H9 (cell line): Measurements from ENCODE around the gene GRIK1. TPM values are rescaled to one million over a fixed set of nuclear protein-coding genes. Genes with fewer than 3 reads are reported as not detected.

Experiments used
- DNase-seq: peaks from one replicate; pipeline ENCODE4 v3.0.0-alpha.2; 2017
- H2AFZ ChIP-seq: one replicate; pipeline ENCODE4 v1.6.1; 2013; ENCODE audit warnings: mild to moderate bottlenecking, low read length, control low read depth, moderate library complexity
- H2AK5ac ChIP-seq: 2 replicates; pipeline ENCODE4 v1.6.1; 2013; ENCODE audit warnings: low read length, control low read depth, mixed read lengths; ENCODE audit not compliant: insufficient read length
- H2BK120ac ChIP-seq: one replicate; pipeline ENCODE4 v1.6.1; 2013; ENCODE audit warnings: low read depth, mild to moderate bottlenecking, low read length, control low read depth, inconsistent platforms; ENCODE audit not compliant: poor library complexity, severe bottlenecking
- H2BK12ac ChIP-seq: 2 replicates; pipeline ENCODE4 v1.6.1; 2013; ENCODE audit warnings: low read length, control low read depth, mixed read lengths, low read depth; ENCODE audit not compliant: insufficient read length
- H2BK15ac ChIP-seq: 2 replicates; pipeline ENCODE4 v1.6.1; 2013; ENCODE audit warnings: low read depth, low read length, control low read depth
- H2BK20ac ChIP-seq: one replicate; pipeline ENCODE4 v1.6.1; 2013; ENCODE audit warnings: low read depth, mild to moderate bottlenecking, low read length, control low read depth, inconsistent platforms; ENCODE audit not compliant: poor library complexity, severe bottlenecking
- H2BK5ac ChIP-seq: 2 replicates; pipeline ENCODE4 v1.6.1; 2013; ENCODE audit warnings: low read length, control low read depth, mixed read lengths; ENCODE audit not compliant: insufficient read length
- H3K14ac ChIP-seq: 2 replicates; pipeline ENCODE4 v1.6.1; 2013; ENCODE audit warnings: low read length, control low read depth; ENCODE audit not compliant: insufficient read depth
- H3K18ac ChIP-seq: 2 replicates; pipeline ENCODE4 v1.6.1; 2013; ENCODE audit warnings: low read depth, mild to moderate bottlenecking, mixed read lengths, low read length, control low read depth; ENCODE audit not compliant: insufficient read length
- H3K23ac ChIP-seq: 2 replicates; pipeline ENCODE4 v1.6.1; 2013; ENCODE audit warnings: low read length, control low read depth, mixed read lengths, low read depth; ENCODE audit not compliant: insufficient read length
- H3K23me2 ChIP-seq: 2 replicates; pipeline ENCODE4 v1.6.1; 2013; ENCODE audit warnings: low read depth, mild to moderate bottlenecking, mixed read lengths, low read length, control low read depth; ENCODE audit not compliant: insufficient read length, poor library complexity, severe bottlenecking
- H3K27ac ChIP-seq: 2 replicates; pipeline ENCODE4 v1.5.1; 2013; ENCODE audit warnings: low read length, control low read depth, mixed read lengths, low read depth; ENCODE audit not compliant: insufficient read length
- H3K27me3 ChIP-seq: 2 replicates; pipeline ENCODE4 v1.6.1; 2013; ENCODE audit warnings: low read length, control low read depth, inconsistent platforms; ENCODE audit not compliant: insufficient read depth
- H3K4ac ChIP-seq: 2 replicates; pipeline ENCODE4 v1.6.1; 2013; ENCODE audit warnings: low read depth, mild to moderate bottlenecking, control low read depth, inconsistent platforms, low read length, moderate library complexity
- H3K4me1 ChIP-seq: 2 replicates; pipeline ENCODE4 v1.6.1; 2013; ENCODE audit warnings: low read length, control low read depth, inconsistent platforms; ENCODE audit not compliant: insufficient read depth
- H3K4me2 ChIP-seq: 2 replicates; pipeline ENCODE4 v1.6.1; 2013; ENCODE audit warnings: low read length, control low read depth, mixed read lengths; ENCODE audit not compliant: insufficient read length, insufficient read depth
- H3K56ac ChIP-seq: 2 replicates; pipeline ENCODE4 v1.6.1; 2013; ENCODE audit warnings: low read depth, mild to moderate bottlenecking, mixed read lengths, low read length, control low read depth; ENCODE audit not compliant: insufficient read length
- H3K79me1 ChIP-seq: 2 replicates; pipeline ENCODE4 v1.6.1; 2013; ENCODE audit warnings: low read depth, mild to moderate bottlenecking, moderate library complexity, low read length, control low read depth, inconsistent platforms; ENCODE audit not compliant: insufficient read depth, poor library complexity, severe bottlenecking
- H3K79me2 ChIP-seq: 2 replicates; pipeline ENCODE4 v1.6.1; 2013; ENCODE audit warnings: low read length, control low read depth, inconsistent platforms; ENCODE audit not compliant: insufficient read depth
- H3K9ac ChIP-seq: 2 replicates; pipeline ENCODE4 v1.6.1; 2013; ENCODE audit warnings: low read length, control low read depth, mixed read lengths; ENCODE audit not compliant: insufficient read length; ENCODE audit errors: extremely low read depth
- H3K9me3 ChIP-seq: one replicate; pipeline ENCODE4 v1.6.1; 2013; ENCODE audit warnings: low read depth, low read length, inconsistent platforms; ENCODE audit not compliant: control insufficient read depth
- H3T11ph ChIP-seq: one replicate; pipeline ENCODE4 v1.6.1; 2013; ENCODE audit warnings: mild to moderate bottlenecking, low read length, control low read depth, inconsistent platforms
- H4K20me1 ChIP-seq: one replicate; pipeline ENCODE4 v1.6.1; 2013; ENCODE audit not compliant: control insufficient read depth, insufficient read length, insufficient read depth
- H4K5ac ChIP-seq: 2 replicates; pipeline ENCODE4 v1.6.1; 2013; ENCODE audit warnings: low read depth, mild to moderate bottlenecking, mixed read lengths, low read length, control low read depth; ENCODE audit not compliant: insufficient read length
- H4K8ac ChIP-seq: replicated peaks from 2 replicates; pipeline ENCODE4 v1.6.1; 2013; ENCODE audit warnings: low read length, control low read depth, mixed read lengths, low read depth; ENCODE audit not compliant: insufficient read length
- H4K91ac ChIP-seq: 2 replicates; pipeline ENCODE4 v1.6.1; 2013; ENCODE audit warnings: low read depth, mild to moderate bottlenecking, moderate library complexity, mixed read lengths, low read length, control low read depth; ENCODE audit not compliant: insufficient read length
- H3K27ac Mint-ChIP-seq, 3 experiments: 2 replicates in 2 of 3; 3 replicates in 1 of 3; pipeline ENCODE4 v1.8.0; 2020 to 2021; ENCODE audit warnings: mixed read lengths in 3 of 3, mild to moderate bottlenecking in 1 of 3, moderate library complexity in 1 of 3
- H3K27me3 Mint-ChIP-seq: 2 replicates; pipeline ENCODE4 v1.8.0; 2021; ENCODE audit warnings: low read depth, mild to moderate bottlenecking, moderate library complexity, mixed read lengths
- H3K36me3 Mint-ChIP-seq, 3 experiments: 2 replicates in 2 of 3; 3 replicates in 1 of 3; pipeline ENCODE4 v1.8.0; 2020 to 2021; ENCODE audit warnings: low read depth in 3 of 3, mixed read lengths in 3 of 3; ENCODE audit not compliant: insufficient read depth in 1 of 3
- H3K4me1 Mint-ChIP-seq, 2 experiments: 2 replicates each; pipeline ENCODE4 v1.8.0; 2020; ENCODE audit warnings: mixed read lengths in 2 of 2
- H3K4me3 Mint-ChIP-seq, 2 experiments: 2 replicates in 1 of 2; 3 replicates in 1 of 2; pipeline ENCODE4 v1.8.0; 2020 to 2021; ENCODE audit warnings: mild to moderate bottlenecking in 2 of 2, mixed read lengths in 2 of 2, moderate library complexity in 1 of 2
- H3K9me3 Mint-ChIP-seq, 2 experiments: 2 replicates in 1 of 2; 3 replicates in 1 of 2; pipeline ENCODE4 v1.8.0; 2020; ENCODE audit warnings: mild to moderate bottlenecking in 2 of 2, mixed read lengths in 2 of 2, moderate library complexity in 1 of 2
- WGBS: extraction: QIAGEN DNeasy Blood & Tissue Kit; methylation state at CpG from one replicate; pipeline ENCODE4 v1.1.7; 2013; ENCODE audit warnings: missing lambda C conversion rate, low lambda C conversion rate, mixed read lengths; ENCODE audit not compliant: insufficient read length; ENCODE audit errors: extremely low coverage; 5-methylcytosine and 5-hydroxymethylcytosine counted together
- total RNA-seq: library from RNA; stranded (reverse); gene quantifications from 2 replicates; pipeline ENCODE4 v1.2.1, GENCODE V29; 2021
- TF ChIP-seq, protein P1 (sequence below): fragments of 200-600 bp; sonication (generic); conservative IDR thresholded peaks from 3 replicates; pipeline ENCODE4 v1.8.0; 2021; ENCODE audit warnings: antibody characterized with exemption, mild to moderate bottlenecking

The GRIK1 gene
- total RNA-seq, 1 experiment from 2014 or later = not detected

DNA sequence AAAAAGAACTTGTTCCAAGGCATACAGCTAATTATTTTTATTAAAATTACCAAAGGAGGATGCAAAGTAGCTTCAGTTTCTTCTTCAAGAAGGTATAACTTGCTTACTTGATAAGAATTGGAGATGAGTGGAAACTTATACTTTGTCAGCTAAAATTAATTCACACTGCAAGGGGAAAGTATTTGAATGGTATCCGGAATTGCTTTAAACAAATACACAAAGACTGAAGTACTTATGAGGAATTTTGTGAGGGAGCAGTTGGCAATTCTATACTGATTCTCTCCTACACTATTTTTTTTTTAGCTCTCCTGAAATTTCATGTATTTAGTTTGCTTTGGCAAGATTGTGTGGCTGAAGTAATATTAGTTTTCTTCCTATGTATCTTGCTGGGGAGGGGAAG, 39.2 kb upstream of the GRIK1 start:
- no peak overlapping the region for H2BK20ac ChIP-seq
- H2BK12ac ChIP-seq = no peak overlapping the region
- H4K91ac ChIP-seq = no peak overlapping the region
- H3K4me1 ChIP-seq = no peaks in the 10 kb centered on the region
- no peak overlapping the region for H2AK5ac ChIP-seq
- no peaks in the 10 kb centered on the region for H3K79me2 ChIP-seq
- no peak overlapping the region for H3K23ac ChIP-seq
- H2AFZ ChIP-seq = no peak overlapping the region
- Mint-ChIP-seq H3K9me3 (no peaks in the 10 kb centered on the region), H3K36me3 (no peaks in the 10 kb centered on the region), H3K4me1 (no peaks in the 10 kb centered on the region), H3K27ac (no peak overlapping the region), H3K4me3 (no peak overlapping the region), H3K27me3 (no peaks in the 10 kb centered on the region)
- H2BK5ac ChIP-seq = no peak overlapping the region
- H4K8ac ChIP-seq = no peak overlapping the region
- no peak overlapping the region for H3T11ph ChIP-seq
- TF ChIP-seq, protein P1, sequence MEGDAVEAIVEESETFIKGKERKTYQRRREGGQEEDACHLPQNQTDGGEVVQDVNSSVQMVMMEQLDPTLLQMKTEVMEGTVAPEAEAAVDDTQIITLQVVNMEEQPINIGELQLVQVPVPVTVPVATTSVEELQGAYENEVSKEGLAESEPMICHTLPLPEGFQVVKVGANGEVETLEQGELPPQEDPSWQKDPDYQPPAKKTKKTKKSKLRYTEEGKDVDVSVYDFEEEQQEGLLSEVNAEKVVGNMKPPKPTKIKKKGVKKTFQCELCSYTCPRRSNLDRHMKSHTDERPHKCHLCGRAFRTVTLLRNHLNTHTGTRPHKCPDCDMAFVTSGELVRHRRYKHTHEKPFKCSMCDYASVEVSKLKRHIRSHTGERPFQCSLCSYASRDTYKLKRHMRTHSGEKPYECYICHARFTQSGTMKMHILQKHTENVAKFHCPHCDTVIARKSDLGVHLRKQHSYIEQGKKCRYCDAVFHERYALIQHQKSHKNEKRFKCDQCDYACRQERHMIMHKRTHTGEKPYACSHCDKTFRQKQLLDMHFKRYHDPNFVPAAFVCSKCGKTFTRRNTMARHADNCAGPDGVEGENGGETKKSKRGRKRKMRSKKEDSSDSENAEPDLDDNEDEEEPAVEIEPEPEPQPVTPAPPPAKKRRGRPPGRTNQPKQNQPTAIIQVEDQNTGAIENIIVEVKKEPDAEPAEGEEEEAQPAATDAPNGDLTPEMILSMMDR = no peak
- no peak overlapping the region for H3K14ac ChIP-seq
- H2BK15ac ChIP-seq = no peak overlapping the region
- H3K23me2 ChIP-seq = no peaks in the 10 kb centered on the region
- WGBS = no CpG with 5 or more reads among the region's 1 CpG
- no peak overlapping the region for H3K27ac ChIP-seq
- H3K56ac ChIP-seq = no peak overlapping the region
- DNase-seq = no peak
- no peaks in the 10 kb centered on the region for H4K20me1 ChIP-seq
- H3K9me3 ChIP-seq = no peaks in the 10 kb centered on the region
- no peak overlapping the region for H3K18ac ChIP-seq
- no peak overlapping the region for H3K9ac ChIP-seq
- no peaks in the 10 kb centered on the region for H3K27me3 ChIP-seq
- no peak overlapping the region for H2BK120ac ChIP-seq
- H3K4ac ChIP-seq = no peak overlapping the region
- no peaks in the 10 kb centered on the region for H3K79me1 ChIP-seq
- no peak overlapping the region for H4K5ac ChIP-seq
- no peak overlapping the region for H3K4me2 ChIP-seq
